HG02759 (cell line): ENCODE results near the gene RTL5.
A peak's percentile ranks its signal among the peaks of the same experiment; 100 is the strongest.

ENCODE experiments used
- ATAC-seq: cut with Tn5 transposase; IDR thresholded peaks from one replicate; pipeline ENCODE4 v1.9.1; 2021; ENCODE audit warnings: mild to moderate bottlenecking, moderate library complexity; ENCODE audit not compliant: unreplicated experiment

RTL5 gene

GRCh38 chrX:72130156-72130761, 1.5 kb downstream of the RTL5 start:
- no peak for ATAC-seq

GRCh38 chrX:72129661-72130060, 2.1 kb downstream of the RTL5 start:
- ATAC-seq: no peak

DNA sequence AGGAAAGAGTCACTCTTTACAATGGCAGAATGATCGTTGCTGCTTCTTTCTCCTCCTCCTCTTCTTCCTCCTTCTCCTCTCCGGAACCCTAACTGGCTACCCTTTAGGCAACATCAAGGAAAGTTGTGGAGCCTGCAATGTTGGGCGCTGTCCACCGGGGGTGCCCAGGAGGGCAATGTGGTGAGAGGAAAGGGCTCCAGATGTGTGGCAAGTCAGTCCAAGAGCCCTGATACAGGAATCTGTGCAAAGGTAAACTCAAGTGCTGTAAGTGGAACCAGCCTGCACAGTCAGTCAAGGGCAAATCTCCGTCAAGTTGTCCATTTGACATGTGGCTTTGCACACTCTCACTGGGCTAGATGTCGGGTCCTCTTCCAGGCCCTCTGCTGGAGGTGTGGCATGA, 2.8 kb downstream of the RTL5 start:
- no peak for ATAC-seq

- no peak for ATAC-seq
Observed at GRCh38 chrX:72128183-72128834, 3.4 kb downstream of the RTL5 start.

DNA sequence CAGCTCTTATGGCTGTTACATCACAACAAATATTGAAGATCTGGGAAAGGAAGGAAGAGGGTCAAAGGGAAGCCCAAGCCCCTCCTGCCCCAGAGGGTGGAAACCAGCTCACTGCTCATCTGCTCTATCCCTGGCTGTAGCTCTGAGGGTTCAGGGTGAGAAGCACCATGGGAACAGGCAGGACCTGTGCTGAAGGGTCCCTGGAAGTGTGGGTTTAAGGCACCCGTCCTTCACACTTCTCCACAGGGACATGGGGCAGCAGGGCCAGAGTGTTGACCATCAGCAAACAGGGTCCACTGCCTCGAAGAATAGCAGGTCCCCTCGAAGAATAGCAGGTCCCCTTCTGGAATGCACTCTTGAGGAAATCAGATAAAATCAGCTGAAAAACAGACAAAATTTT, 4.4 kb downstream of the RTL5 start:
- ATAC-seq: no peak

DNA sequence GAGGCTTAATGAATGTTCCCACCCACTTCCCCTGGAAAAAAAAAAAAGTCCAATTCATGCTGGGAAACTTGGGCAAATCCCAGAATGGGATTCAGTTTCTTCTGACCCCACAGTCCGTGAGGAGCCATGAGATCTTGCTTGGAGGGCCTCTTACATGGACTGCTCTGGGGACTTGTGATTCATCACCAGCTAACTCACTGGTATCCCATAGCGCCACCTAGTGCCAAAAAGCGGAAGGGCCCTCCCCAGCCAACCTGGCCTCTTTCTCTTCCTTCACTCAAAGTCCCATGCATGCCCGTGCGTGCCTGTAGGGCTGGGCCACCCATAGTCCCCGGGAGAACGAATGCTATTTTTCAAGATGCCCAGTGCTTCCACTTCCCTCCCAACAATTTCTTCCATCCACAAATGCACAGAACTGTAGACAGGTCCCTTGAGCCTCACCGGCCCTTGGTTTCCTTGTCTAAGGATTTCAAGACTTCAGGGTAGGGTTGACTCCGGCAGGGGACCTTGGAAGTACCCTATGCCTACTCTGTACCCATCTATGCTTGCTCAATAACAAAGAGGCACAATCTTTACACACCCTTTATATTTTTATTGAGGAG, 5.1 kb downstream of the RTL5 start:
- peak; percentile 69 for ATAC-seq

- ATAC-seq: no peak
Observed at GRCh38 chrX:72126048-72126415, 5.7 kb downstream of the RTL5 start.

GRCh38 chrX:72125331-72126047, 6.2 kb downstream of the RTL5 start:
- no peak for ATAC-seq

- no peak for ATAC-seq
Observed at GRCh38 chrX:72124540-72125201, 7.0 kb downstream of the RTL5 start.

DNA sequence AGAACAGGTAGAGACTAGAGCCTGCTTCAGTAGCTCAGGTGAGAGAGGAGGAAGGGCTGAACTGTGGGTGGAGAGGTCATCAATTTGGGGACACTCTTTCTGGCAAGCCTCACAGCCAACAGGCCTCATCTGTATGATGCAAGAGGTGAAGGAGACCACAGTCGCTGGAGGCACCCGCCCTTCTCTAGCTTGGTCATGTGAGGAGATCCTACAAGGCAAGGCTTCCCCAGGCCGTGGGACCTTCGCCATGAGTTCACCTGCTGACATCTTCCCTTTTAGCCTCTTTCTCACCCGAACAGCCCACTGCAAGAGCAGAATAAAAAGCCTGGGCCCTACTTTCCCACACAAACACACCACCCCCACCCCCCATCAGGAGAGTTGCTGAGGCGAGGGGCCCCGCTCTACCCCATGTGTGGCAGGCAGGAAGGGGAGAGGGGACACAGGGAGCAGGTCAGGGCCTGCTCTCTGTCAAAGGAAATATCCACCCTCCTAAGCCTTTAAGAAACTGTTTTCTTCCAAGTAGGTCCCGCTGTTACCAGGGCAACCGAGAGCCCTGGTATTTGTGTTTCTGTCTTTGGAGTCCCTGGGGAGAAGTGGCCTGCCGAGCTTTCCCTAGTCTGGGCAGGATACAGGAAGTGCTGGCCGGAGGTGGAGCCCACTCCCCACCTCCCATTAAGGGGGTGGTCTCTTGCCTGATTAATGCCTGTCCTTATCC, 8.1 kb downstream of the RTL5 start:
- no peak for ATAC-seq

DNA sequence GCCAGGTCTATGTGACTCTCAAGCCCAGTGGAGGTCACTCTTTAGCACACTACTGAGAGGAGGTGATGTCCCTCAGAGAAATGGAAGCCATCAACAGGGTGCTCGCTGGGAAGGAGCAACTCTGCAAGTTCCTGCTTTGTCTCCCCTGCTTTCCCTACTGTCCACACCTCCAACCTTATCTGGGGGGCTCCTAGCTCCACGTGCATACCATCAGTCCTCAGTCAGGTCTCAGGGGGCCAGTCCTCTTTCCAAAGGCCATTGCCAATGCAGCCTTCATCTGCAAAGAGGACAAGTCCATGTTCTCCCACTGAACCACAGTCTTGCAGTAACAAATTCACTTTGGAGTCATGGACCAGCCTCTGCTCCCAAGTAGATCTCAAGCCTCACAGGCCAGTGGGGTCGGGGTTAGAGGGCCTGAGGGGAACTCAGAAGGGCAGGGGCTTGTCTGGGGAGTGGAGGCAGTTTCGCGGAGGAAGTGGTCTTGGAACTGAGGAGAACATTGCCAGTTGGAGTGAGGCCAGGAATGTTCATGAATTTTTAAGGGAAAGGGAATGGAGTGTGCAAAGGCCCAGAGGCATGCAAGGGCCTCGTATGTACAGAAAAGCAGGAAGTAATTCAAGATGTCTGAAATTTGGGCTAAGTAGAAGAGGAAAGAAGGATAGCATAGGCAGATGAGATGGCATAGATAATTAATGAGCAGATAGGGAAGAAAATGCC, 8.9 kb downstream of the RTL5 start:
- ATAC-seq: no peak

- ATAC-seq: peak; percentile 66
Observed at GRCh38 chrX:72121383-72121782, 10.3 kb downstream of the RTL5 start.

- ATAC-seq: no peak
Observed at GRCh38 chrX:72120837-72121236, 10.9 kb downstream of the RTL5 start.

GRCh38 chrX:72117636-72118210, 14.0 kb downstream of the RTL5 start:
- no peak for ATAC-seq

GRCh38 chrX:72115380-72115779, 16.3 kb downstream of the RTL5 start:
- no peak for ATAC-seq

DNA sequence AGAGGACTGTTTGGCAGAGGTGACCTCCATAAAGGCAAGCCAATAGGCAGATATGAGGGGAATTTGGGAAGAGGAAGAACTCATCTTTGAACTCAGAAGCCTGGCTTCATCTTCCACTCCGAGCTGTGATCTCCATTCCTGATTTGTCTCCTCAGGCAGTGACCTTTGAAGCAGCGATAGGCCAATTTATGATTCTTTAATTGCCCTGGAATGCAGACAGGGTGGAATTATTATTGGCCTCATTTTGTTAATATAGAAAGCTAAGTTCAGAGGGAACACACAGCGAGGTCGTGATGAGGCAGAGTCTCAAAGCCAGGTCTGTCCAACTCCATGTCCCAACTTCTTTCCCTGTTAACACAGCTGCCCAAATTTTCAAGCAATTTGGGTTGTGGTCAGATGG, 16.9 kb downstream of the RTL5 start:
- ATAC-seq: no peak

DNA sequence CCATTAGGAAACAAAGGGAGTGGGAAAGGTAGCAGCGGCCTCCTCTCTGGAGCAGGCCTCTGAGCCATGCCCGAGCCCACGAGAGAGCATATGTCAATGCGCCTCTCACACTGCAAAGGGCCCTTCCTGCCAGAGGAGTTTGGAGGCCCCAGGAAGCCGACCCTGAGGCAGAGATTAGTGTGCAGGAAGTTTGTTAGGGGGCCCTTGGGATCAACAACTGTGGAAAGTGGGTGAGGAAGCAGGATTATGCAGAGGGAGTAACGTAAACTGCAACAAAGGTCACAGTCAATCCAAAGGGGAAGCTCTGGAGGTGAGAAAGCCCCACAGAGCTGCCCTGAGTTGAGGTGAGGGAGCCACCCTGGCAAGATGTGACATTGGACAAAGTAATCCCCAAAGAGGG, 17.4 kb downstream of the RTL5 start:
- ATAC-seq: no peak

DNA sequence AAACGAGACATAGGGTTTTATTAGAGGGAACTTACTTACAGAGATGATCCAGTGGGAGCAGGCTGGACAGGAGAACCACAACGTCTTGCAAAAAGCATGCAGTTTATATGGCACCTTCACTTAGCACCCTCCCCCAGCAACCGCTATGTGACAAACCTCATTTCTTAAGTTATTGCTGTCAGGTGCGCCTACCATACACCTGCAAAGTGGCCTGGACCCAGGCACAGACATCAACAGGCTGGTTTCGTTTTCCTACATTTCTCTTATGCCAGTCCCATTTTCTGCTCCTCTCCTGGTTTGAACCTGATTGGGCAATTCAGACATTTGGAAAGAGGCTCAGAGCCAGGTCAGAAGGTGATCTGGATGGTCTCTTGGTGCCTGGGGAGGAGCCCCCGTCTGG, 18.3 kb downstream of the RTL5 start:
- no peak for ATAC-seq

GRCh38 chrX:72110876-72111708, 20.6 kb downstream of the RTL5 start:
- ATAC-seq: no peak
